Heart left ventricle (tissue), 13 donors: ENCODE data around the gene CDKL5.

Source experiments
- POLR2A ChIP-seq, 2 donors: fragments of 450-650 bp; IDR thresholded peaks; one replicate each; pipeline ENCODE4 v1.6.1; 2017; ENCODE audit warnings: antibody characterized with exemption in 2 of 2, mild to moderate bottlenecking in 2 of 2, moderate library complexity in 2 of 2
- TF ChIP-seq, protein P1 (sequence below), 12 donors: fragments of 200-600 bp; sonication (generic) in 4 of 12; IDR thresholded peaks; one replicate each; pipeline versions ENCODE4 v1.5.0 to v1.8.0; 2018 to 2022; ENCODE audit warnings: antibody characterized with exemption in 12 of 12, mild to moderate bottlenecking in 5 of 12
- donor health status: ischemic (EF 13 %, LVEDD 7.1; RV severe dilation, severe dysfunction).
- donor health status: DM: no; HTN: yes; CAD: no.
- donor health status: DM: no; HTN: no; CAD: no.
- donor health status: ischemic (EF 25% LVEDD 6.9; RV normal size, moderate dysfunction).
- donor health status: ischemic (EF 25% LVEDD 5.7; RV mildly dilated, moderate dysfunction).
- donor health status: ischemic (EF 35%, LVEDD 5.7; RV mildly dilated, moderate dysfunction).
- donor health status: nonischemic (EF 11% LVEDD 7.7; RV severe dilation, severe dysfunction).
- donor health status: DM: yes; HTN: yes; CAD: no.
- donor health status: PGD.
- donor health status: ischemic (EF 29% LVEDD 5.4; RV normal size, mild dysfunction).
- donor health status: nonischemic (EF 23%, LVEDD 6.1; RV moderate dilation, normal function).

GRCh38 chrX:18676050-18676449 lies 250.6 kb downstream of the CDKL5 start:
- no peak for TF ChIP-seq POLR2A (IDR thresholded peaks at IDR 0.05)
- TF ChIP-seq, protein P1, sequence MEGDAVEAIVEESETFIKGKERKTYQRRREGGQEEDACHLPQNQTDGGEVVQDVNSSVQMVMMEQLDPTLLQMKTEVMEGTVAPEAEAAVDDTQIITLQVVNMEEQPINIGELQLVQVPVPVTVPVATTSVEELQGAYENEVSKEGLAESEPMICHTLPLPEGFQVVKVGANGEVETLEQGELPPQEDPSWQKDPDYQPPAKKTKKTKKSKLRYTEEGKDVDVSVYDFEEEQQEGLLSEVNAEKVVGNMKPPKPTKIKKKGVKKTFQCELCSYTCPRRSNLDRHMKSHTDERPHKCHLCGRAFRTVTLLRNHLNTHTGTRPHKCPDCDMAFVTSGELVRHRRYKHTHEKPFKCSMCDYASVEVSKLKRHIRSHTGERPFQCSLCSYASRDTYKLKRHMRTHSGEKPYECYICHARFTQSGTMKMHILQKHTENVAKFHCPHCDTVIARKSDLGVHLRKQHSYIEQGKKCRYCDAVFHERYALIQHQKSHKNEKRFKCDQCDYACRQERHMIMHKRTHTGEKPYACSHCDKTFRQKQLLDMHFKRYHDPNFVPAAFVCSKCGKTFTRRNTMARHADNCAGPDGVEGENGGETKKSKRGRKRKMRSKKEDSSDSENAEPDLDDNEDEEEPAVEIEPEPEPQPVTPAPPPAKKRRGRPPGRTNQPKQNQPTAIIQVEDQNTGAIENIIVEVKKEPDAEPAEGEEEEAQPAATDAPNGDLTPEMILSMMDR (IDR thresholded peaks at IDR 0.05) = no peak
